ENCODE data around the gene PCDHGA10.
"Not testable (repeated sequence)": the region's sequence is repeated elsewhere in the genome, so short reads cannot be mapped to it uniquely, and the experiment has no call there.

Gene PCDHGA10

DNA sequence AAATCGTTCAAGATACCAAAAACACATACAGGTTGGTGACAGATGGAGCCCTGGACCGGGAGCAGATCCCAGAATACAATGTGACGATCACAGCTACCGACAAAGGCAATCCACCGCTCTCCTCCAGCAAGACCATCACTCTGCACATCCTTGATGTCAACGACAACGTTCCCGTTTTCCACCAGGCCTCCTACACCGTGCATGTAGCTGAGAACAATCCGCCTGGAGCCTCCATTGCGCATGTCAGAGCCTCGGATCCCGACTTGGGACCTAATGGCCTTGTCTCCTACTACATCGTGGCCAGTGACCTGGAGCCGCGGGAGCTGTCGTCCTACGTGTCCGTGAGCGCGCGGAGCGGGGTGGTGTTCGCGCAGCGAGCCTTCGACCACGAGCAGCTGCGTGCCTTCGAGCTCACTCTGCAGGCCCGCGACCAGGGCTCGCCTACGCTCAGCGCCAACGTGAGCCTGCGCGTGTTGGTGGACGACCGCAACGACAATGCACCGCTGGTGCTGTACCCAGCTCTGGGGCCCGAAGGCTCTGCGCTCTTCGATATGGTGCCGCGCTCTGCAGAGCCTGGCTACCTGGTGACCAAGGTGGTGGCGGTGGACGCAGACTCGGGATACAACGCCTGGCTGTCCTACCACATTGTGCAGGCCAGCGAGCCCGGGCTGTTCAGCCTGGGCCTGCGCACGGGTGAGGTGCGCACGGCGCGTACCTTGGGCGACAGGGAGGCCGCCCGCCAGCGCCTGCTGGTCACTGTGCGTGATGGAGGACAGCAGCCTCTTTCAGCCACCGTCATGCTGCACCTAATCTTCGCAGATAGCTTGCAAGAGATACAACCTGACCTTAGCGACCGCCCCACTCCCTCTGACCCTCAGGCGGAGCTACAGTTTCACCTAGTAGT lies 41.0 kb upstream of the PCDHGA10 start:
- Histone ChIP-seq H2BK120ac (ENCODE audit: low read depth, low read length) (no peak overlapping the region), H3K4me2 (ENCODE audit: low read length) (no peak overlapping the region), H3K23ac (ENCODE audit: low read length) (no peak overlapping the region), H3K27ac (ENCODE audit: low read depth, low read length) (no peak overlapping the region), H3K27me3 (ENCODE audit: insufficient read depth, low read length, poor library complexity) (no peaks in the 10 kb centered on the region), H2AK5ac (ENCODE audit: low read length) (no peak overlapping the region), H3K79me1 (ENCODE audit: low read length) (no peaks in the 10 kb centered on the region), H4K5ac (ENCODE audit: low read length) (no peak overlapping the region), H2BK15ac (replicated peaks; ENCODE audit: low read depth) (no peak overlapping the region), H4K8ac (ENCODE audit: low read depth, low read length) (no peak overlapping the region), H3K4me3 (ENCODE audit: low read length) (no peak overlapping the region), H3K4ac (ENCODE audit: low read depth, low read length) (no peak overlapping the region), H3K4me1 (ENCODE audit: control insufficient read depth, low read depth, low read length) (no peaks in the 10 kb centered on the region), H3K79me2 (ENCODE audit: control insufficient read depth, insufficient read depth, low read length) (no peaks in the 10 kb centered on the region), H3K36me3 (ENCODE audit: control insufficient read depth, insufficient read depth, low read length) (no peaks in the 10 kb centered on the region), H3K18ac (ENCODE audit: low read length) (no peak overlapping the region), H2BK5ac (ENCODE audit: low read length) (no peak overlapping the region), H3K9ac (ENCODE audit: low read length) (no peak overlapping the region), H3K56ac (ENCODE audit: low read length) (no peak overlapping the region)
- no peak for DNase-seq
- no CpG with 5 or more reads among the region's 69 CpGs for WGBS (ENCODE audit: extremely low coverage, insufficient coverage, low lambda C conversion rate)

DNA sequence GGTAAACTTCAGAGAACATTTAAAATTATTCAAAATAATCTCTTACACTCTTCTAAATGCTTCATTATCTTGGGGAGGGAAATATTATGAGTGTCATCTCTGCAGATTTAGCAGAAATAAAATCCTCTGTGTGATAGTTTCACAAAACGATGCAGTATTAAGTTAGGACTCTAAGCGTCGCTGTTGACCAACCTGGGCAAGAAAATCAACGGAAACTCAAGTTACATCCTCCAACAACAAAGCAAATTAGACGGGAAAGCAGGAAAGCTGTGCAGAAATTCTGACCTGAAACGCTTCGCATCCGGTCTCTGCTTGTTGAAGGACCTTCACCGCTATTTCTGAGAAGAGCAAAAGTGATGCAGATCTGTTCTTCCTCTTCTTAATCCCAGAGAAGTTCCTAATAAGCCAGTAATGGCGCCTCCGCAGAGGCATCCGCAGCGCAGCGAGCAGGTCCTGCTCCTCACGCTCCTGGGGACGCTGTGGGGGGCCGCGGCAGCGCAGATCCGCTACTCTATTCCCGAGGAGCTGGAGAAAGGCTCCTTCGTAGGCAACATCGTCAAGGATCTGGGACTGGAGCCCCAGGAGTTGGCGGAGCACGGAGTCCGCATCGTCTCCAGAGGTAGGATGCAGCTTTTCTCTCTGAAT lies 39.0 kb upstream of the PCDHGA10 start, which contains the start of gene PCDHGA6:
Gene PCDHGA6, plus strand, starts transcription at position 219 of the 645 bp plus-strand sequence. Its CDS starts 193 bp downstream, at position 412.
- Histone ChIP-seq H3K27ac (ENCODE audit: low read depth, low read length) (no peak within 1 kb of the TSS), H3K4me1 (ENCODE audit: control insufficient read depth, low read depth, low read length) (no peaks in the 10 kb centered on the region), H2BK15ac (replicated peaks; ENCODE audit: low read depth) (no peak within 1 kb of the TSS), H2AK5ac (ENCODE audit: low read length) (no peak within 1 kb of the TSS), H3K18ac (ENCODE audit: low read length) (no peak within 1 kb of the TSS), H3K4ac (ENCODE audit: low read depth, low read length) (no peak within 1 kb of the TSS), H3K4me2 (ENCODE audit: low read length) (no peak within 1 kb of the TSS), H3K4me3 (ENCODE audit: low read length) (no peak within 1 kb of the TSS), H4K5ac (ENCODE audit: low read length) (no peak within 1 kb of the TSS), H2BK120ac (ENCODE audit: low read depth, low read length) (no peak within 1 kb of the TSS), H3K79me1 (ENCODE audit: low read length) (no peaks in the 10 kb centered on the region), H3K27me3 (ENCODE audit: insufficient read depth, low read length, poor library complexity) (no peaks in the 10 kb centered on the region), H3K23ac (ENCODE audit: low read length) (no peak within 1 kb of the TSS), H3K79me2 (ENCODE audit: control insufficient read depth, insufficient read depth, low read length) (no peaks in the 10 kb centered on the region), H3K56ac (ENCODE audit: low read length) (no peak within 1 kb of the TSS), H3K9ac (ENCODE audit: low read length) (no peak within 1 kb of the TSS), H3K36me3 (ENCODE audit: control insufficient read depth, insufficient read depth, low read length) (no peaks in the 10 kb centered on the region), H2BK5ac (ENCODE audit: low read length) (no peak within 1 kb of the TSS), H4K8ac (ENCODE audit: low read depth, low read length) (no peak within 1 kb of the TSS)
- whole genome bisulfite sequencing (ENCODE audit: extremely low coverage, insufficient coverage, low lambda C conversion rate), result no CpG with 5 or more reads among the region's 27 CpGs
- DNase-seq, result no peak

DNA sequence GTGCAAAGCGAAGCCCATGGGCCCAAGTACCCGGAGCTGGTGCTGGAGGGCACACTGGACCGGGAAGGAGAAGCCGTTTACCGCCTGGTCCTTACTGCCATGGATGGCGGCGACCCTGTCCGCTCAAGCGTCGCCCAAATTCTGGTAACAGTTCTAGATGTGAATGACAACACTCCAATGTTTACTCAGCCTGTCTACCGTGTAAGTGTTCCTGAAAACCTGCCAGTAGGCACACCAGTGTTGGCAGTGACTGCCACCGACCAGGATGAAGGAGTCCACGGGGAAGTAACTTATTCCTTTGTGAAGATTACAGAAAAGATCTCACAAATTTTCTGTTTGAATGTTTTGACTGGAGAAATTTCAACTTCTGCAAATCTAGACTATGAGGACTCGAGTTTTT lies 38.2 kb upstream of the PCDHGA10 start:
- H3K79me2 ChIP-seq (ENCODE audit: control insufficient read depth, insufficient read depth, low read length), result no peaks in the 10 kb centered on the region
- no peak overlapping the region for H3K4ac ChIP-seq (ENCODE audit: low read depth, low read length)
- no peak overlapping the region for H2BK5ac ChIP-seq (ENCODE audit: low read length)
- H3K36me3 ChIP-seq (ENCODE audit: control insufficient read depth, insufficient read depth, low read length), result no peaks in the 10 kb centered on the region
- H3K9ac ChIP-seq (ENCODE audit: low read length), result no peak overlapping the region
- no peak overlapping the region for H2AK5ac ChIP-seq (ENCODE audit: low read length)
- H4K5ac ChIP-seq (ENCODE audit: low read length), result no peak overlapping the region
- H2BK15ac ChIP-seq (replicated peaks; ENCODE audit: low read depth), result no peak overlapping the region
- no peaks in the 10 kb centered on the region for H3K27me3 ChIP-seq (ENCODE audit: insufficient read depth, low read length, poor library complexity)
- H4K8ac ChIP-seq (ENCODE audit: low read depth, low read length), result no peak overlapping the region
- no peak for DNase-seq
- no peak overlapping the region for H3K56ac ChIP-seq (ENCODE audit: low read length)
- WGBS (ENCODE audit: extremely low coverage, insufficient coverage, low lambda C conversion rate), result no CpG with 5 or more reads among the region's 14 CpGs
- no peak overlapping the region for H3K4me3 ChIP-seq (ENCODE audit: low read length)
- no peaks in the 10 kb centered on the region for H3K4me1 ChIP-seq (ENCODE audit: control insufficient read depth, low read depth, low read length)
- H3K27ac ChIP-seq (ENCODE audit: low read depth, low read length), result no peak overlapping the region
- no peak overlapping the region for H3K4me2 ChIP-seq (ENCODE audit: low read length)
- no peak overlapping the region for H2BK120ac ChIP-seq (ENCODE audit: low read depth, low read length)
- H3K18ac ChIP-seq (ENCODE audit: low read length), result no peak overlapping the region
- H3K79me1 ChIP-seq (ENCODE audit: low read length), result no peaks in the 10 kb centered on the region
- H3K23ac ChIP-seq (ENCODE audit: low read length), result no peak overlapping the region

DNA sequence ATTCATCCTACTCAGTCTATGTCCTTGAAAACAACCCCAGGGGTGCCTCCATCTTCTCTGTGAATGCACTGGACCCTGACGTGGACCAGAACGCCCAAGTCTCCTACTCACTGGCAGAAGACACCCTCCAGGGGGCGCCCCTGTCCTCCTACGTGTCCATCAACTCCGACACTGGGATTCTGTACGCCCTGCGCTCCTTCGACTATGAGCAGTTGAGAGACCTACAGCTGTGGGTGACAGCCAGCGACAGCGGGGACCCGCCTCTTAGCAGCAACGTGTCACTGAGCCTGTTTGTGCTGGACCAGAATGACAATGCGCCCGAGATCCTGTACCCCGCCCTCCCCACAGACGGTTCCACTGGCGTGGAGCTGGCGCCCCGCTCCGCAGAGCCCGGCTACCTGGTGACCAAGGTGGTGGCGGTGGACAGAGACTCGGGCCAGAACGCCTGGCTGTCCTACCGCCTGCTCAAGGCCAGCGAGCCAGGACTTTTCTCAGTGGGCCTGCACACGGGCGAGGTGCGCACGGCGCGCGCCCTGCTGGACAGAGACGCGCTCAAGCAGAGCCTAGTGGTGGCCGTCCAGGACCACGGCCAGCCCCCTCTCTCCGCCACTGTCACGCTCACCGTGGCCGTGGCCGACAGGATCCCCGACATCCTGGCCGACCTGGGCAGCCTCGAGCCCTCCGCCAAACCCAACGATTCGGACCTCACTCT lies 37.2 kb upstream of the PCDHGA10 start:
- H4K5ac ChIP-seq (ENCODE audit: low read length); H3K4ac ChIP-seq (ENCODE audit: low read depth, low read length); H3K56ac ChIP-seq (ENCODE audit: low read length); H3K4me1 ChIP-seq (ENCODE audit: control insufficient read depth, low read depth, low read length); H2BK15ac ChIP-seq (replicated peaks; ENCODE audit: low read depth); H3K18ac ChIP-seq (ENCODE audit: low read length); DNase-seq; H2AK5ac ChIP-seq (ENCODE audit: low read length); H3K79me2 ChIP-seq (ENCODE audit: control insufficient read depth, insufficient read depth, low read length); H3K23ac ChIP-seq (ENCODE audit: low read length); H3K4me2 ChIP-seq (ENCODE audit: low read length); H4K8ac ChIP-seq (ENCODE audit: low read depth, low read length); H3K79me1 ChIP-seq (ENCODE audit: low read length); H3K4me3 ChIP-seq (ENCODE audit: low read length); H3K27me3 ChIP-seq (ENCODE audit: insufficient read depth, low read length, poor library complexity); H3K27ac ChIP-seq (ENCODE audit: low read depth, low read length); H2BK5ac ChIP-seq (ENCODE audit: low read length); H2BK120ac ChIP-seq (ENCODE audit: low read depth, low read length); H3K9ac ChIP-seq (ENCODE audit: low read length); H3K36me3 ChIP-seq (ENCODE audit: control insufficient read depth, insufficient read depth, low read length): not testable (repeated sequence)
- no CpG with 5 or more reads among the region's 48 CpGs for WGBS (ENCODE audit: extremely low coverage, insufficient coverage, low lambda C conversion rate)

DNA sequence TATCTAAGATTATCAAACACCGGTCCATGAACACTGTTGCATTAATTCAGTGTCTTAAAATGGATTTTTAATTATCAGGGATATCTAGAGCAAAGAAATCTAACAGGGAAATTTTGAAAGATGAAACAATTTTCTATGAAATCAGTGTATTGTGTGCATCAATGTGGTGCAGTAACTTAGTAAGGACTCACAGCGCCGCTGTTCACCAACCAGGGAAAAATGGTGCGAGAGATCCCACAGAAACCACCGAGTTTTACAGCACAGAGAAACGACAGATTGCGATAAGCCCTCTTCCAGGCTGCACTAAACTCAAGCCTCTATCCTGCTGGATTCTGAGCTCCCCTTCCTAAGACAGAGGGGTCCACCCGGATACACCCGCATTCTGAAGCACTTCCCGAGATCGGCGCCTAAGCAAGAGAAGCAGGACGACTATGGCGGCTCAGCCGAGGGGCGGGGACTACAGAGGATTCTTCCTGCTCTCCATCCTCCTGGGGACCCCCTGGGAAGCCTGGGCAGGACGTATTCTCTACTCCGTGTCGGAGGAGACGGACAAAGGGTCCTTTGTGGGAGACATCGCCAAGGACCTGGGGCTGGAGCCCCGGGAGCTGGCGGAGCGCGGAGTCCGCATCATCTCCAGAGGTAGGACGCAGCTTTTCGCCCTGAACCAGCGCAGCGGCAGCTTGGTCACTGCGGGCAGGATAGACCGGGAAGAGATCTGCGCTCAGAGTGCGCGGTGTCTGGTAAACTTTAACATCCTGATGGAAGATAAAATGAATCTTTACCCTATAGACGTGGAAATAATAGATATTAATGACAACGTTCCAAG lies 30.1 kb upstream of the PCDHGA10 start, which contains the start of gene PCDHGA7:
Gene PCDHGA7, plus strand, starts transcription at position 274 of the 826 bp plus-strand sequence. Its CDS starts 158 bp downstream, at position 432.
- Histone ChIP-seq H3K36me3 (ENCODE audit: control insufficient read depth, insufficient read depth, low read length) (no peaks in the 10 kb centered on the region), H4K8ac (ENCODE audit: low read depth, low read length) (no peak within 1 kb of the TSS), H3K27ac (ENCODE audit: low read depth, low read length) (no peak within 1 kb of the TSS), H3K18ac (ENCODE audit: low read length) (no peak within 1 kb of the TSS), H3K4ac (ENCODE audit: low read depth, low read length) (no peak within 1 kb of the TSS), H3K23ac (ENCODE audit: low read length) (no peak within 1 kb of the TSS), H3K79me1 (ENCODE audit: low read length) (no peaks in the 10 kb centered on the region), H4K5ac (ENCODE audit: low read length) (no peak within 1 kb of the TSS), H3K27me3 (ENCODE audit: insufficient read depth, low read length, poor library complexity) (no peaks in the 10 kb centered on the region), H3K79me2 (ENCODE audit: control insufficient read depth, insufficient read depth, low read length) (no peaks in the 10 kb centered on the region), H2BK5ac (ENCODE audit: low read length) (no peak within 1 kb of the TSS), H3K56ac (ENCODE audit: low read length) (no peak within 1 kb of the TSS), H3K4me3 (ENCODE audit: low read length) (no peak within 1 kb of the TSS), H3K9ac (ENCODE audit: low read length) (no peak within 1 kb of the TSS), H2BK120ac (ENCODE audit: low read depth, low read length) (no peak within 1 kb of the TSS), H2BK15ac (replicated peaks; ENCODE audit: low read depth) (no peak within 1 kb of the TSS), H3K4me1 (ENCODE audit: control insufficient read depth, low read depth, low read length) (no peaks in the 10 kb centered on the region), H2AK5ac (ENCODE audit: low read length) (no peak within 1 kb of the TSS), H3K4me2 (ENCODE audit: low read length) (no peak within 1 kb of the TSS)
- WGBS (ENCODE audit: extremely low coverage, insufficient coverage, low lambda C conversion rate), result no CpG with 5 or more reads among the region's 37 CpGs
- no peak for DNase-seq

All from mesendoderm (in vitro differentiated cells).